Renal pelvis (tissue), 4 donors: ENCODE data around the gene LIN52. TPM values are rescaled to one million over a fixed set of nuclear protein-coding genes. Genes with fewer than 3 reads are reported as not detected.
A peak's percentile ranks its signal among the peaks of the same experiment; 100 is the strongest.
"Not testable (repeated sequence)": the region's sequence is repeated elsewhere in the genome, so short reads cannot be mapped to it uniquely, and the experiment has no call there.

Experiments
- DNase-seq: peaks from one replicate; pipeline ENCODE4 v3.0.0-alpha.2; 2013
- polyA plus RNA-seq, 3 donors: library from polyadenylated mRNA; unstranded; fragments of 120-200 nt; gene quantifications; one replicate each; pipeline ENCODE4 v1.2.1, GENCODE V29; 2013; ENCODE audit not compliant: insufficient read length in 3 of 3

The LIN52 gene
- polyA plus RNA-seq, 3 donors: 15.1 to 18.4 (median 17.3) TPM

DNA sequence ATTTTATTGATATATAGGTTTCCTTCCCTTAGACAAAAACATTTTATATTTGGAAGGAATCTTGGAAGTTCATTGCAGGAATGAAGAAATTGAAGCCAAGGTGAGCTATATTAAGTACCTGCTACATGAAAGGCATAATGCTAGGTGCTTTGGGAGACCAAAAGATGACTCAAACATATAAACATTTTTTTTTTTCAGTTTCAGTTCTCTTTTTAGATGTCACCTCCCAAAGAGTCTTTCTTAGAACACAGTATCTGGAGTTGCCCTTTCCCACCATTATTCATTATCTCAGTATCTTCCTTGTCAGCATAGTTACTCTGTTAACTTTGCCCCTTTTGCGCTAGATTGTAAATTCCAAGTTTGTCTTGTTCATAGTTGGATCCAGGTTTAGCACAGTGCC lies 1.1 kb downstream of the LIN52 start:
- no peak for DNase-seq

- no peak for DNase-seq
Measured at GRCh38 chr14:74089251-74090020, 4.7 kb downstream of the LIN52 start.

DNA sequence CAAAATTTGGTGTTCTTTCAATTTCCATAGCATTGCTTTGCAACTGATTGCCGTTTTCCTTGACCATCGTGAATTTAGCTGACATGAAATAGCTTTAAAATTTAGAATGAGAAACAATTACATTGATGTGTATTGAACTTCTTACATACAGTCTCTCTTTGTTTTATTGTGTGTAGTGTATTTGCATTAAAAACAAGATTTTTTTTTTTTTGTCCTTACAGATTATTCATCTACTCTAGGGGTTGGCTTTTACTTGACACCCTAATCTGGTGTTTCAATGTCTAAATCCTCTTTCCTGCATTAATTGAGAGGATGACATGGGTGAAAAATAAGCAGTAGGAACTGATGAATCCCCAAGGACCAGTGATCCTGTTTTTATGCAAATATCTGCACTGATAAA lies 20.6 kb downstream of the LIN52 start:
- no peak for DNase-seq

DNA sequence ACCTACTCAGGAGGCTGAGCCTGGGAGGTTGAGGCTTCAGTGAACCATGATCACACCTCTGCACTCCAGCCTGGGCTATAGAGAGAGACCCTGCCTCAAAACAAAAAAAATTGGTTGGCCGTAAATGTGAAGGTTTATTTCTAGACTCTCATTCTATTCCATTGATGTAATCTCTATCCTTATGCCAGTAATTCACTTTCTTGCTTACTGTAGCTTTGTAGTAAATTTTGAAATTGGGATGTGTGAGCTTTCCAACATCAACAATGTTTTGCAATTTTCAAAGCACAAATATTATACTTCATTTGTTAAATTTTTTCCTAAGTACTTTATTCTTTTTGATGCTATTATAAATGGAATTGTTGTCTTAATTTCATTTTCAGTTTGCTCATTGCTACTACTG lies 24.6 kb downstream of the LIN52 start:
- no peak for DNase-seq

DNA sequence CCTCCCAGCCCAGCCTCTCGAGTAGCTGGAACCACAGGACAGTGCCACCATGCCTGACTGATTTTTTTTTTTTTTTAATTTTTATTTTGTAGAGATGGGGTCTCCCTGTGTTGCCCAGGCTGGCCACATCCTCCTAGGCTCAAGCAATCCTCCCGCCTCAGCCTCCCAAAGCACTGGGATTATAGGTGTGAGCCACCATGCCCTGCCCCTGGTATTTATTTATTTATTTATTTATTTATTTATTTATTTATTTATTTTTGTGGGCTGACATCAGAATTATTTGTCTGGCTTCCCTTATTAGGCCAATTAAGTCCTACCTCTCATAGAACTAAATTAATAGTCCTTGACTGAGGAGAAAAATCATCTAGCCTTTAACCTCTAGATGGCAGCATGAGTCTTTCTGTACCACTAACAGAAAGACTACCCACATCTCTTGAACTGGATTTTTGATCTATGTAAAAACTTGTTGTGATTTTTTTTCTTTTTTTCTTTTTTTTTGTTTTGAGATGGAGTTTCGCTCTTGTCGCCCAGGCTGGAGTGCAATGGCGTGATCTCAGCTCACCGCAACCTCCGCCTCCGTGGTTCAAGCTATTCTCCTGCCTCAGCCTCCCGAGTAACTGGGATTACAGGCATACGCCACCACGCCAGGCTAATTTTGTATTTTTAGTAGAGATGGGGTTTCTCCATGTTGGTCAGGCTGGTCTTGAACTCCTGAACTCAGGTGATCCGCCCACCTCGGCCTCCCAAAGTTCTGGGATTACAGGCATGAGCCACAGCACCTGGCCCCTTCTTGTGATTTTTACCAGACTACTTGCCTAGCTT lies 26.9 kb downstream of the LIN52 start:
- DNase-seq: peak; percentile 65

DNA sequence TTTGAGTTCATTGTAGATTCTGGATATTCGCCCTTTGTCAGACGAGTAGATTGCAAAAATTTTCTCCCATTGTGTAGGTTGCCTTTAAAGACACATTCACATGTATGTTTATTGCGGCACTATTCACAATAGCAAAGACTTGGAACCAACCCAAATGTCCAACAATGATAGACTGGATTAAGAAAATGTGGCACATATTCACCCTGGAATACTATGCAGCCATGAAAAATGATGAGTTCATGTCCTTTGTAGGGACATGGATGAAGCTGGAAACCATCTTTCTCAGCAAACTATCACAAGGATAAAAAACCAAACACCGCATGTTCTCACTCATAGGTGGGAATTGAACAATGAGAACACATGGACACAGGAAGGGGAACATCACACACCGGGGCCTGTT lies 40.7 kb downstream of the LIN52 start:
- DNase-seq: not testable (repeated sequence)

DNA sequence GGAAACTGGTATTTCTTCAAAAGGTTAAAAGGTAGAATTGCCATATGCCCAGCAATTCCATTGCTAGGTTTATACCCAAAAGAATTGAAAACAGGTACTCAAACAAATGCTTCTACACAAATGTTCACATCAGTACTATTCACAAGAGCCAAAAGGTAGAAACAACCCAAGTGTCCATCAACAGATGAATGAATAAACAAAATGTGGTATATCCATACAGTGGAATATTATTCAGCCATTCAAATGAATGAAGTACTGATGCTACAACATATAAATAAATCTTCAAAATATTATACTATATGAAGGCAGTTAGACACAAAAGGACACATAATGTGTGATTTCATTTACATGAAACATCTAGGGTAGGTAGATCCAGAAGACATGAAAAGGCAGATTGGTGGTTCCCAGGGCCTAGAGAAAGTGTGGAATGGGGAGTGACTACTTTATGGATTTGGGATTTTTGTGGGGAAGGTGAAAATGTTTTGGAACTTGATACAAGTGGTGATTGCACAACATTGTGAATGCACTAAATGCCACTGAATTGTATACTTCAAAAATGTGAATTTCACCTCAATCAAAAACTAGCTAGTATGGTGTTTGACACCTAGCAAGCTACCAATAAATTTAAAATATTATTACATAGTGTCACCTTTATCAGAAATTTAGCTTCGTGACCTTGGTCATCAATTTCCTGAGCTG lies 41.7 kb downstream of the LIN52 start:
- DNase-seq: no peak

DNA sequence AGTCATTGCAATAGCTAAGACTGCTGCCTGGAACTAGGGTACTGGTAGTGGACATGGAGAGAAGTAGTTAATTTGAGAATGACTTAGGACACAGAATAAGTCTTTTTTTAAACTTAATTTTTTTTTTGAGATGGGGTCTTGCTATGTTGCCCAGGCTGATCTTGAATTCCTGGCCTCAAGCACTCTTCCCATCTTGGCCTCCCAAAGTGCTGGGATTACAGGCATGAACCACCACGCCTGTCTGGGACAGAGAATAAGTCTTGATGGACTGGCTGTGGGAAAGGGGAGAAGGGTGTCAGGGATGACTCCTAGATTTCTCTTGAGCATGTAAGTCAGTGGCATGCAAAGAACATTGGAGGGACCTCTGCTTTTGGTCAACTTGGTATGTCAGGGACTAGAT lies 42.9 kb downstream of the LIN52 start:
- no peak for DNase-seq

GRCh38 chr14:74133833-74134481 lies 49.2 kb downstream of the LIN52 start:
- DNase-seq: peak; percentile 55

GRCh38 chr14:74134484-74134883 lies 49.7 kb downstream of the LIN52 start:
- DNase-seq: no peak

DNA sequence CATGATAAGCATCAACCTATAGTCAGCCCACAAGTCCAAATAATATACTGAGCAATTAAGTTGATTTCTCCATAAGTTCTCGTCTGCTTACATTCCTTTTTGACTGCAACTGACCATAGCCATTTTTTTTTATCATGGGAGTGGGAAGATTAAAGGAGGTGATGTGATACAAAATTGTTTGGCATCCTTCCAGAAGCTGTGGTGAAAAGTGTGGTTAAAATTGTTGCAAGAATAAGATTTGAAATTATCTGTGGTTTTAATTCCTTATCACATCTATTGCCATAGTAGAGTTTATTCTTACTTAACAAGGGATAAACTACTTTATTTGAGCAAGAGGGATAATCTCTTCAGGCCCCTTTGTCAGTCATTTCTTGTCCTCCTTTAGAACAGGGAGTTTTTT lies 50.7 kb downstream of the LIN52 start:
- no peak for DNase-seq

DNA sequence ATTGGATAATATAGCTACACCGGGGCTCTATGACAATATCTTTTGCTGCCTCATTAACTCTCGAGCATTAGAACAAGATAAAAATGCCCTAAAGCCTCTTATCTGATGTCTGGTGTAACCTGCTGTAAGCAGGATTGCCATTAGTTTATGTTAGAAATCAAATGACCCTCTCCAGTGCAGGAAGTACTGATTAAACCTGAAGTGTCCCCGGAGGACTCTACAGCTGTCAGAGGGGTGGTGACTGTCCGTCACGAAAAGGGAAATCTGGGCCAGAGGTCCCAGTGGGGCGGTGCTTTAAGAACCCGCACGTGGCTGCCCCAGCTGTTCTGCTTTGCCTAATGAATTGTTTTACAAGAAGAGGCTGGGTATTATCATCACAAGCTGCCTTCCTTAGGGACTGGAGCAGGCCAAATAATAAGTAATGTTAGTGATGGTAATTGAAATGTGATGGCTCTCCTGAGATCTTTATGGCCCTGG lies 55.7 kb downstream of the LIN52 start:
- DNase-seq: peak; percentile 24

DNA sequence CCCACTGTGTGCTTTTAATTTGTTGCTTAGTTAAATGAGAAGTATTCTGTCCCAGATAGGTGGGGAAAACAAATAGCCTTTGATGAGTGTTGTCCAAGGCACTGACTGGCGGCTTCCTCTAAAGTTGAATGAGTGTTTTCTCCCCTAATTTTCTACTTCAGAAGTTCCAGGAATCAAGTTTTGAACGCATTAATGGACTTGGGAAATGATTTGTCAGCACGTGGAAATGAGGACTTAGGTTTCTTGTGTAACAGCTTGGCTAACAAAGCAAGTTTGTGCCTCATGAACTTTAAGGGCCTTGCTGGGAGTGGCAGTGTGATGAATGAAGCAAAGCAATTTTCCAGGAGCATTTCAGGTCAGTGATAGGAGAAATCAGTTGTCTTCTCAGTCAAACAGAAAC lies 56.9 kb downstream of the LIN52 start:
- DNase-seq: peak; percentile 64

- no peak for DNase-seq
Measured at GRCh38 chr14:74142523-74142922, 57.8 kb downstream of the LIN52 start.

- DNase-seq: no peak
Measured at GRCh38 chr14:74144789-74145188, 60.0 kb downstream of the LIN52 start.

GRCh38 chr14:74147571-74147970 lies 62.8 kb downstream of the LIN52 start:
- no peak for DNase-seq

GRCh38 chr14:74148705-74149104 lies 63.9 kb downstream of the LIN52 start:
- no peak for DNase-seq

DNA sequence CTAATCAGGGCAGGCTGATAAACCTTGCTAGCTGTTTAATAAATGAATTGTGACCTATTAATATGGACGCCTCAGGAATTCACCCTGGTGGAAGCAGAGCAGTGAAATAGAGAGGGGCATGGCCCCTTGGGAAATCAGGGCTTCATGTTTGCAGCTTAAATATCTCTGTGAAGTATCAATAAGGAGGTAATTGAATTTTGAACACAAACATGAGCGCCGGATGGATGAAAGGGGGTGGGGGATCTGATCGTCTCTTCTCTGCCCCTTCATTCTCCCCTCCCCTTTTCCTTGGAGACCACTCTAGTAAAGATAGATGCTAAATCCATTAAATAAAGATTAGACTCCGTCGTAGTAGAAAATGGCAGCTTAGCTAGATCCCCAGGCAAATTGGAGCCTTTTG lies 70.5 kb downstream of the LIN52 start:
- DNase-seq: no peak

GRCh38 chr14:74155749-74156148 lies 71.0 kb downstream of the LIN52 start:
- no peak for DNase-seq

DNA sequence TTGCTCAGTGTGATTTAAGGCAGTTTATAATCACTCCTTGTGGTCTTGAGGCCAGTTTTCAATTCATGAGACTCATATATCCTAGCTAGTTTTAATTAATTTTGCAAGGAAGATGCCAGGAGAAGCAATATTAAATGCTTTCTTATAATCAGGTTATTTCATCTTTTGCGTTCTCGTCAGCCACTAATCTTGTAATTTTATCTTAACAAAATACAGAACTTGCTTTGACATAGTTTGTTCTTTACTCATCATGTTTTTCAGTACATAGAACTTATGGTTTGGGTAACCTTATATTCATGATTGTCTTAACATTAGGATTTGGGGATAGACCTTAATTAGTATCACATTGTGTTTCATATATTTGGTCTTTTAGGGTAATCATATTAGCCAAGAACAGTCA lies 76.0 kb downstream of the LIN52 start:
- no peak for DNase-seq

DNA sequence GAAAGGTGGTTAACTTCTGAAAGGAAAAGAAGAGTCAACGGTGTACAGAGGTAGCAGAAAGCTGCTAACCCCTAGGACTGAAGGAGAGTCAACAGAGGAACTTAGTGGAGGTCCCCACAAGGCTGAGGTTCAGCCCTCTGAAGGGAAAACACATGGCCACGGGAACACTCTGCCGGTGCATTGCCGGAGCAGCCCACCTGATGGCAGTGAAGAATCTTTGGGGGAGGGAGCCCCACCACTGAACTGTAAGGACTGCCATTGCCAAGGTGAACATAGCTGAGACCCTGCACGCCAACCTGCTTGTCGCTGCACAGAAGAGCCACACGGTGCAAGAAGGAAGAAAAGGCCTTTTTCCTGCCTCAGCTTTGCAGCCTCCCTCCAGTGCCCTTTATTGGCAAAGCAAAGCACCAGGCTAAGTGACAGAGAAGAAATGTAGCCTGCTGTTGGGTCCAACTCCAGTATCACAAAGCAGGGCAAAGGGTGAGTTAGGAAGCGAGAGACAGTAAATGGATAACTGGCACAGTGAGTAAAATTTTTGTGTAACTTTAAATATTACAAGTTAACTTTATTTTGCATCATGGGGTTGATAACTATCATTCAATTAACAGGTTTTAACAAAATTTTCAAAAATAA lies 76.9 kb downstream of the LIN52 start:
- no peak for DNase-seq

DNA sequence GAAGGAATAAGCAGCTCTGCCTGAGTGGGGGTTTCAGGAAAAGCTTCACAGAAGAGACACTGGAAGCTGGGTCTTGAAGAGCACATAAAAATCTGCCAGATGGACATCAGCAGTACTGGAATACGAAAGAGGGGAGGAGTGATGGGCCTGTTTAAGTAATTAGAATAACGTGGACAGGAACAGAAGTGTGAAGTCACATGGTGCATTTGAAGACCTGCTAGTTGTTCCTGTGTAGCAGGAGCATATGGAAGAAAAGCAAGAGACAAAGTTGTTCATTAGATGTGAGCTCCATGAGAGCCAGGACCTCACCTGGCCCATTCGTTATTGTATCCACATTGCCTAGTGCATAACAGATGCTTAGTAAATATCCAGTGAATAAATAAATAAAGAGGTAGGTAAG lies 85.2 kb downstream of the LIN52 start:
- no peak for DNase-seq
